GM10248 (cell line): ENCODE measurements around the gene IVD.

Experiments
- CTCF ChIA-PET: fragments of 300-600 bp; sonication (Branson Sonifier 250); formaldehyde crosslinking; extraction: SDS; loops from one replicate; lab custom pipeline; 2021; ENCODE audit warnings: antibody characterized with exemption; lab: Yijun Ruan, JAX
- POLR2A ChIA-PET: fragments of 350-650 bp; sonication (Branson Sonifier 250); formaldehyde crosslinking; extraction: SDS; loops from one replicate; lab custom pipeline; 2020; ENCODE audit warnings: antibody characterized with exemption; lab: Yijun Ruan, JAX
- DNase-seq: peaks from one replicate; pipeline ENCODE4 v3.0.0; 2012; ENCODE audit errors: extremely low spot score
- CTCF ChIP-seq: IDR thresholded peaks from 2 replicates; pipeline ENCODE4 v1.5.1; 2012; ENCODE audit warnings: mild to moderate bottlenecking, low read depth; ENCODE audit errors: extremely low read depth, missing control alignments, control extremely low read depth

Gene IVD

GRCh38 chr15:40456299-40456712 lies 50.7 kb downstream of the IVD start:
- DNase-seq, result no peak
- TF ChIP-seq CTCF, result no peak
- POLR2A ChIA-PET, result interaction anchor here (0.6 kb wide), 1 partner anchor 39 kb away, joined by 6 read pairs; no protein-coding TSS in a partner anchor
- CTCF ChIA-PET, result interaction anchor here (0.8 to 4.1 kb wide), 6 partner anchors 10 to 112 kb away, joined by 3 to 10 read pairs (median 3); no protein-coding TSS in a partner anchor

DNA sequence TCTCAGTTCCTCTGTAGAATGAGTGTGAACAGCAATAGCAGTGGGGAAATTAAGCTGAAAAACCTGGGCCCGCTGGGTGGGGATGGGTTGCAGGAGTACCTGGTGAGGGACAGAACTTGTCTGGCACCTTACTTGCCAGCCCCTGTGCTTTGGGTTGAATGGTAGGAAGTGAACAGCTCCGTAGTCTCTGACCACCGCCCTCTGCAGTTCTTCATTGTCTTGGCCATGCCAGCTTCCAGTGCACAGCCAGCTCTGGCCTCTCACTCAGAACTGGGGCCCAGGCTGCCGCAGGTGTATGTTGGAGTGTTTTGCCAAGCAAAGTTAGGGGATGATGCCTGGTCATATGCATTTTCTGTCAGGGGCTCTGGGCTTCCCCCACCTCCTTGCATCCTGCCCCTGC lies 51.1 kb downstream of the IVD start:
- no peak for DNase-seq
- POLR2A ChIA-PET, result interaction anchor here (0.6 kb wide), 1 partner anchor 39 kb away, joined by 6 read pairs; no protein-coding TSS in a partner anchor
- CTCF ChIA-PET, result interaction anchor here (0.8 to 4.1 kb wide), 7 partner anchors 9 to 113 kb away, joined by 3 to 10 read pairs (median 3); no protein-coding TSS in a partner anchor
- no peak for TF ChIP-seq CTCF

DNA sequence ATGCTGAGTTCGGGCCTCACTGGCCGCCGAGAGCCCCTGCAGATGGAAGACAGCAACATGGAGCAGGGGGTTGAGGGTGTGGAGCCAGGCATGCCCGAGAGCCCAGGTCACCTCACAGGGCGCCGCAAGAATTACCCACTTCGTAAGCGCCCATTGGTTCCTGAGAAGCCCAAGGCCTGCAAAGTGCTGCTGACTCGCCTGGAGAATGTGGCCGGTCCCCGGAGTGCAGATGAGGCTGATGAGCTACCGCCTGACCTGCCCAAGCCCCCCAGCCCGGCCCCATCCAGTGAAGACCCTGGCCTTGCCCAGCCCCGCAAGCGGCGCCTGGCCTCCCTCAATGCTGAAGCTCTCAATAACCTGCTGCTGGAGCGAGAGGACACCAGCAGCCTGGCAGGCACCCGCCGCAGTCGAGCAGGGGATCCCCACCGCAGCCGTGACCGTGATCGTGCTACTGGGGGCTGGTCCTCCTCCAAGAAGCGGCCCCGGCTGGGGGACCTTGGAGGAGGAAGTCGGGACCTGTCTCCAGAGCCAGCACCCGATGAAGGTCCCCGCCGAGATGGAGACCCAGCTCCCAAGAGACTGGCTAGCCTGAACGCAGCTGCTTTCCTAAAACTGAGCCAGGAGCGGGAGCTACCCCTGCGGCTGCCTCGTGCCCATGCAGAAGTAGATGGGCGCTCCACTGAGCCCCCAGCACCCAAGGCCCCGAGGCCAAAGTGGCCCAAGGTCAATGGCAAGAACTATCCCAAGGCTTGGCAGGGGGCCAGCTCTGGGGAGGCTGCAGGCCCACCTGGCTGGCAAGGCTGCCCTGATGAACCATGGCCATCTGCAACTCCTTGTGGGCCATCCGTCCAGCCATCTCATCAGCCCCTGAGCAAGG lies 53.1 kb downstream of the IVD start:
- no peak for TF ChIP-seq CTCF
- no peak for DNase-seq
- ChIA-PET POLR2A (no interaction called here), CTCF (interaction anchor here (1.3 to 4.1 kb wide), 4 partner anchors 9 to 49 kb away, joined by 3 to 10 read pairs (median 5); no protein-coding TSS in a partner anchor)

- POLR2A ChIA-PET, result no interaction called here
- DNase-seq, result no peak
- CTCF ChIA-PET, result interaction anchor here (1.3 to 4.1 kb wide), 3 partner anchors 10 to 48 kb away, joined by 3 to 10 read pairs (median 3); no protein-coding TSS in a partner anchor
- TF ChIP-seq CTCF, result no peak
Observed at GRCh38 chr15:40459391-40460015, 53.9 kb downstream of the IVD start.

DNA sequence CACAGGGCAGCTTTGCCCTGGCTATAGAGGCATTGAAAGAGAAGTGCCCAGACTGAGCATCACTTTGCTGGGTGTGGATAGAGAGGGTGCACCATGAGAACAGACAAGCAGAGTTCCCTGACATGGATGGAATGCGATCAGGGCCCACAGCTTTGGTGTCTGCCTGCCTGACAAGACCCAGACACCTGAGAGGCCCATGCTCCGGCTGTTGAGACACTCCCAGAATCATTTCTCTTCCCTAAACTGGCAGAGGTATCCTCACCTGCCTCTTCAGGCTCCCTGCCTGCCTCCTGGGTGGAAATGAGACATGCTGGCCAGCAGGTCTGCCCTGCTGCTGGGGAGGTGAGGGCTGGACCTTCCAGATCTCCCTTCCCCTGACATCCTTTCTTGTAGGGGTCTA lies 54.8 kb downstream of the IVD start:
- ChIA-PET CTCF (interaction anchor here (4.1 kb wide), 1 partner anchor 47 kb away, joined by 10 read pairs; no protein-coding TSS in a partner anchor), POLR2A (no interaction called here)
- no peak for DNase-seq
- TF ChIP-seq CTCF, result no peak

- POLR2A ChIA-PET, result no interaction called here
- DNase-seq, result no peak
- TF ChIP-seq CTCF, result no peak
- CTCF ChIA-PET, result interaction anchor here (1.0 to 2.7 kb wide), 3 partner anchors 10 to 734 kb away, joined by 3 to 13 read pairs (median 3); partner anchors contain the start of gene BAHD1
Observed at GRCh38 chr15:40461958-40462357, 56.4 kb downstream of the IVD start.
